ENCODE data around the gene ITGB4.

Gene ITGB4

GRCh38 chr17:75720656-75721462 lies at the start of gene ITGB4:
ITGB4 (plus strand) TSS chr17:75721459; CDS start chr17:75724704, 3,245 bp downstream.
- DNase-seq (ENCODE audit: low spot score) = peak; percentile 88

GRCh38 chr17:75672011-75672410 lies 49.2 kb upstream of the ITGB4 start:
- DNase-seq (ENCODE audit: low spot score) = no peak
- in situ Hi-C loops (cut with MboI; ENCODE audit: low pct_unique_long_range_greater_than_20kb, low sequenced_read_pairs, unreplicated experiment) = loop anchor here (10.0 kb wide), 1 partner anchor 73 kb away; no protein-coding TSS in a partner anchor
- TF ChIP-seq CTCF (IDR thresholded peaks at IDR 0.05; ENCODE audit: extremely low read depth, insufficient read depth, missing control alignments) = no peak

More at GRCh38 chr17:75720656-75721462, at the start of gene ITGB4:
- in situ Hi-C loops (cut with MboI; ENCODE audit: low pct_unique_long_range_greater_than_20kb, low sequenced_read_pairs, unreplicated experiment) = no loop called here
- no peak for TF ChIP-seq CTCF (IDR thresholded peaks at IDR 0.05; ENCODE audit: extremely low read depth, insufficient read depth, missing control alignments)

- DNase-seq (ENCODE audit: low spot score) = no peak
- in situ Hi-C loops (cut with MboI; ENCODE audit: low pct_unique_long_range_greater_than_20kb, low sequenced_read_pairs, unreplicated experiment) = loop anchor here (10.0 kb wide), 1 partner anchor 71 kb away; no protein-coding TSS in a partner anchor
- no peak for TF ChIP-seq CTCF (IDR thresholded peaks at IDR 0.05; ENCODE audit: extremely low read depth, insufficient read depth, missing control alignments)
Measured at GRCh38 chr17:75673487-75673886, 47.8 kb upstream of the ITGB4 start.

DNA sequence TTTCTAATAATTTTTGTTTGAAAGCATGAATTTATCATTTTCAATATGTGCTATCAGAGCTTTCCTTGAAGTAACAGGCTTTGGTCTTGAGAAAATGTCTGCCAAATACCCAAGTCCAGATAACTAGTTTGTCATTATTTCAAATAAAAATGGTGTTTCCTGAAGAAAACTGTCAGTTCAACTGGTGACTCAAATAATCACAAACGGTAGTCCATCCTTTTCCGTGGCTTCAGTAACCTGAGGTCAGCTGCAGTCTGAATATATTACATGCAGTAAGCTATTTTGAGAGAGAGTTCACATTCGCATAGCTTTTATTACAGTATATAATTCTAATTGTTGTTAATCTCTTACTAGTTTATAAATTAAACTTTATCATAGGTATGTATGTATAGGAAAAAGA lies 44.8 kb upstream of the ITGB4 start:
- DNase-seq (ENCODE audit: low spot score) = no peak
- TF ChIP-seq CTCF (IDR thresholded peaks at IDR 0.05; ENCODE audit: extremely low read depth, insufficient read depth, missing control alignments) = no peak
- in situ Hi-C loops (cut with MboI; ENCODE audit: low pct_unique_long_range_greater_than_20kb, low sequenced_read_pairs, unreplicated experiment) = loop anchor here (10.0 kb wide), 1 partner anchor 68 kb away; no protein-coding TSS in a partner anchor

GRCh38 chr17:75679706-75680211 lies 41.5 kb upstream of the ITGB4 start:
- in situ Hi-C loops (cut with MboI; ENCODE audit: low pct_unique_long_range_greater_than_20kb, low sequenced_read_pairs, unreplicated experiment) = loop anchor here (10.0 kb wide), 1 partner anchor 65 kb away; no protein-coding TSS in a partner anchor
- TF ChIP-seq CTCF (IDR thresholded peaks at IDR 0.05; ENCODE audit: extremely low read depth, insufficient read depth, missing control alignments) = no peak
- DNase-seq (ENCODE audit: low spot score) = no peak

DNA sequence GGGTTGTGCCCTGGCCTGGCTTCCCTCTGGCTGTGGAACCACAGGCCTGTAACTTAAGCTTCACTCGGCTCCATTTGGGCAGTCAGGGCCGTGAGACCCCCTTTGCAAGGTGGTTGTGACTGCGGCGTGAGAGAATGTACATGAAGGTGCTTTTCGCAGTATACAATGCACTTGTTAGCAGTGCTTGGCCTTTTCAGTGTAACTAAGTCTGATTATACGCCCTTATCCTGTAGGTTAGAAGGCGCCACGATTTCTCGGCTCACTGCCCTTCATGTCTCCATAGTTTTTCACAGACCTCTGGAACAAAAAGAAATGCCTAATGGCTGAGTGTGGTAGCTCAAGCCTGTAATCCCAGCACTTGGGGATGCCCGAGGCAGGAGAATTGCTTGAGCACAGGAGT lies 40.8 kb upstream of the ITGB4 start:
- in situ Hi-C loops (cut with MboI; ENCODE audit: low pct_unique_long_range_greater_than_20kb, low sequenced_read_pairs, unreplicated experiment) = no loop called here
- TF ChIP-seq CTCF (IDR thresholded peaks at IDR 0.05; ENCODE audit: extremely low read depth, insufficient read depth, missing control alignments) = no peak
- no peak for DNase-seq (ENCODE audit: low spot score)
